Skeletal muscle satellite cell (primary cell): Measurements from ENCODE around the gene BRAP. TPM values are rescaled to one million over a fixed set of nuclear protein-coding genes. Genes with fewer than 3 reads are reported as not detected.
"Not testable (repeated sequence)": the region's sequence is repeated elsewhere in the genome, so short reads cannot be mapped to it uniquely, and the experiment has no call there.

Experiments
- H3K27me3 ChIP-seq: 2 replicates; pipeline ENCODE4 v1.7.0; 2013; ENCODE audit warnings: low read length; ENCODE audit not compliant: control insufficient read depth, insufficient read depth
- H3K36me3 ChIP-seq: 2 replicates; pipeline ENCODE4 v1.7.0; 2013; ENCODE audit warnings: mild to moderate bottlenecking, control low read depth, low read length; ENCODE audit not compliant: insufficient read depth
- H3K4me1 ChIP-seq: 2 replicates; pipeline ENCODE4 v1.7.0; 2013; ENCODE audit warnings: low read length; ENCODE audit not compliant: control insufficient read depth, insufficient read depth
- H3K4me2 ChIP-seq: 2 replicates; pipeline ENCODE4 v1.7.0; 2013; ENCODE audit warnings: mild to moderate bottlenecking, low read length
- H3K4me3 ChIP-seq: 2 replicates; pipeline ENCODE4 v1.7.0; 2013; ENCODE audit warnings: low read length
- H3K9ac ChIP-seq: 2 replicates; pipeline ENCODE4 v1.7.0; 2013; ENCODE audit warnings: mild to moderate bottlenecking, low read depth, low read length, moderate library complexity
- H3K9me3 ChIP-seq: replicated peaks from 2 replicates; pipeline ENCODE4 v1.7.0; 2013; ENCODE audit warnings: mild to moderate bottlenecking, control low read depth, low read length
- total RNA-seq: library from RNA; depleted of rRNA; stranded (reverse); fragments of >200 nt; gene quantifications from 2 replicates; pipeline ENCODE4 v1.2.3, GENCODE V29; 2012; rRNA removed

The BRAP gene
- total RNA-seq: 14.4 and 15.7 TPM in 2 replicates

- peaks cover 18% of the 10 kb centered on the region for H3K4me1 ChIP-seq
- H3K36me3 ChIP-seq: peaks cover 22% of the 10 kb centered on the region
- H3K27me3 ChIP-seq: no peaks in the 10 kb centered on the region
- peak within 1 kb of the TSS; percentile 94 for H3K9ac ChIP-seq
- no peaks in the 10 kb centered on the region for H3K9me3 ChIP-seq
- peak within 1 kb of the TSS; percentile 91 for H3K4me2 ChIP-seq
- peak within 1 kb of the TSS; percentile 82 for H3K4me3 ChIP-seq
These were observed at the start of gene BRAP, which contains the start of gene ACAD10 for GRCh38 chr12:111685811-111686573. BRAP (minus strand) TSS chr12:111685956; CDS start chr12:111685792, 164 bp downstream. ACAD10 (plus strand) TSS chr12:111686053; CDS start chr12:111692710, 6,657 bp downstream.

DNA sequence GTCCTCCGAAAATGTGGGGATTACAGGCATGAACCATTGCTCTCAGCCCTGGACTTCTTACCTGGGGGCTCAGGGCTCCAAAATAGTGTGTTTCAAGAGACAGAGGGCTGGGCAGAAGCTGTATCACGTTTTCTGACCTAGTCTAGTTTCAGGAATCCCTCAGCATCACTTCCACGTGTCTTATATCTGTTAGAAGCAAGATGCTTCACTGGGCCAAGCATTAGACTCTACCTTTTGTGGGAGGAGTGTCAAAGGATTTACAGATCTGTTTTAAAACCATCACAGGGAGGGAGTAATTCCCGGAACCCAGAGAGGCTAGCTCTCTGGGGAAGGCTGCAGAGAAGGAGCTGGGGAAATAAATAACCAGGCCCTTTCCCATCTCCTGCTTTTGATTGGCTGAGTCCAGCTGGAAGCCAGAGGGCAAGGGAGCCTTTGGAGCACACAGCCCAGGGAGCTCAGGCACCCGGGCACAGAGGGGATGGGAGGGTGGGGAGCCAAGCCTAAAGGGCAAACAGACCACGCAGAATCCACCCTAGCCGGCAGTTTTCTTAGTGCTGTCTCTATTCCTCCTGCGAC lies 47.7 kb upstream of the BRAP start:
- H3K36me3 ChIP-seq: peaks cover 7% of the 10 kb centered on the region

GRCh38 chr12:111732786-111733185 lies 47.0 kb upstream of the BRAP start:
- no peak overlapping the region for H3K4me2 ChIP-seq
- H3K9me3 ChIP-seq: no peaks in the 10 kb centered on the region
- H3K4me1 ChIP-seq: no peaks in the 10 kb centered on the region
- H3K4me3 ChIP-seq: no peak overlapping the region
- no peak overlapping the region for H3K9ac ChIP-seq
- H3K27me3 ChIP-seq: no peaks in the 10 kb centered on the region
- H3K36me3 ChIP-seq: peaks cover 11% of the 10 kb centered on the region

More for the DNA sequence above, 47.7 kb upstream of the BRAP start:
- H3K4me1 ChIP-seq: no peaks in the 10 kb centered on the region
- no peak overlapping the region for H3K9ac ChIP-seq
- H3K27me3 ChIP-seq: no peaks in the 10 kb centered on the region
- H3K4me2 ChIP-seq: no peak overlapping the region
- no peak overlapping the region for H3K4me3 ChIP-seq
- H3K9me3 ChIP-seq: no peaks in the 10 kb centered on the region

GRCh38 chr12:111730420-111730819 lies 44.7 kb upstream of the BRAP start:
- Histone ChIP-seq H3K36me3 (peaks cover 7% of the 10 kb centered on the region), H3K9me3 (no peaks in the 10 kb centered on the region)

DNA sequence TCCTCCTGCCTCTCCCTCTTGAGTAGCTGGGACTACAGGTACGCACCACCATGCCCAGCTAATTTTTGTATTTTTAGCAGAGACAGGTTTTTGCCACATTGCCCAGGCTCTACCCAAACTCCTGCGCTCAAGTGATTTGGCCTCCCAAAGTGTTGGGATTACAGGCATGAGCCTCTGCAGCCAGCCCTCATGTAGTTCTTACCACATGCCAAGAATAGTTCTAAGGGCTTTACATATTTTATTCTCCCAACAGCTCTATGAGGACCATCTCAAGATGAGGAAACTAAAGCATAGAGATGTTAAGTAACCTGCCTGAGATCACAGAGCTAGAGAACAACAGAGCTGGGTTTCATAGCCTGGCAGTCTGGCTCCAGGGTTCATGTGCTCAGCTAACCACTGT lies 43.0 kb upstream of the BRAP start:
- H3K4me2 ChIP-seq: no peak overlapping the region
- H3K4me3 ChIP-seq: no peak overlapping the region
- H3K9me3 ChIP-seq: no peaks in the 10 kb centered on the region
- H3K36me3 ChIP-seq: peaks cover 7% of the 10 kb centered on the region
- H3K27me3 ChIP-seq: no peaks in the 10 kb centered on the region
- H3K9ac ChIP-seq: no peak overlapping the region
- H3K4me1 ChIP-seq: no peaks in the 10 kb centered on the region

More at GRCh38 chr12:111730420-111730819, 44.7 kb upstream of the BRAP start:
- H3K4me1 ChIP-seq: no peaks in the 10 kb centered on the region
- H3K4me2 ChIP-seq: no peak overlapping the region
- no peaks in the 10 kb centered on the region for H3K27me3 ChIP-seq
- H3K4me3 ChIP-seq: no peak overlapping the region
- H3K9ac ChIP-seq: no peak overlapping the region

GRCh38 chr12:111723646-111724360 lies 38.0 kb upstream of the BRAP start:
- H3K4me1 ChIP-seq, H3K9ac ChIP-seq, H3K4me3 ChIP-seq, H3K27me3 ChIP-seq, H3K9me3 ChIP-seq, H3K4me2 ChIP-seq, H3K36me3 ChIP-seq: not testable (repeated sequence)

DNA sequence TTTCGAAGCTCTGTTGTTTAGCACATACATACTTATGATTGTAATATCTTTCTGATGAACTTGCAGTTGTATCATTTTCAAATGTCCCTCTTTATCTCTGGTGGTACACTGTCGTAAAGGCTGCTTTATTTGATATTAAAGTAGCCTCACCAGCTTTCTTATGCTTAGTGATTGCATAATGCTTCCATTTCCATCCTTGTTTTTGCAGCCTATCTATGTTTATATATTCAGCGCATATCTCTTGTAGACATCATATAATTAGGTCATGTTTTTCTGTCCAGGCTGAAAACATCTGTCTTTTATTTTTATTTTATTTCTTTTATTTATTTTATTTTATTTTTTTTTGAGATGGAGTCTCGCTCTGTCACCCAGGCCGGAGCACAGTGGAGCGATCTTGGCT lies 34.7 kb upstream of the BRAP start:
- H3K9me3 ChIP-seq: no peaks in the 10 kb centered on the region
- H3K4me3 ChIP-seq: no peak overlapping the region
- no peaks in the 10 kb centered on the region for H3K27me3 ChIP-seq
- H3K4me2 ChIP-seq: no peak overlapping the region
- no peak overlapping the region for H3K9ac ChIP-seq
- H3K4me1 ChIP-seq: no peaks in the 10 kb centered on the region
- peaks cover 9% of the 10 kb centered on the region for H3K36me3 ChIP-seq

- not testable (repeated sequence) for H3K27me3 ChIP-seq, H3K4me2 ChIP-seq, H3K9ac ChIP-seq, H3K9me3 ChIP-seq, H3K4me1 ChIP-seq, H3K4me3 ChIP-seq
- H3K36me3 ChIP-seq: peaks cover 16% of the 10 kb centered on the region
These were observed 33.6 kb upstream of the BRAP start for GRCh38 chr12:111719316-111719715.

DNA sequence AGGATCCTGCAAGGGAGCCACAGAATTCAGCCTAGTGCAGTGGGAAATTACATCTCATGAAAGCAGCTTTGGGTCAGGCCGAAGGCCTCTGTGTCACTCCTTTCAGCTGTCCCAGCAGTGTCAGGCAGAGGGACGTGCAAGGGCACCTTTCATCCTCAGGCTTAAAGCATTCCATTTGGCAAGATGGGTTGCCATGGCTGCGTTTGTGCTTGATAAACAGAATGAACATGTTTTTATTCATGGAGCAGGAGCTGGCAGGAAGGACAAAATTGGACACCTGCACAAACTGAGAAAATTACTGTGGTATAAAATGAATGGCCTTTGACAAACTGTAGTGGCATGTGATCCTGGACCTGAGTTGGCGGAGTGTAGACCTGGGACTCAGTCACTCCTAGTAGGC lies 29.5 kb upstream of the BRAP start:
- H3K4me2 ChIP-seq: no peak overlapping the region
- H3K4me1 ChIP-seq: no peaks in the 10 kb centered on the region
- no peaks in the 10 kb centered on the region for H3K9me3 ChIP-seq
- no peaks in the 10 kb centered on the region for H3K27me3 ChIP-seq
- H3K9ac ChIP-seq: no peak overlapping the region
- H3K36me3 ChIP-seq: peaks cover 29% of the 10 kb centered on the region
- no peak overlapping the region for H3K4me3 ChIP-seq

DNA sequence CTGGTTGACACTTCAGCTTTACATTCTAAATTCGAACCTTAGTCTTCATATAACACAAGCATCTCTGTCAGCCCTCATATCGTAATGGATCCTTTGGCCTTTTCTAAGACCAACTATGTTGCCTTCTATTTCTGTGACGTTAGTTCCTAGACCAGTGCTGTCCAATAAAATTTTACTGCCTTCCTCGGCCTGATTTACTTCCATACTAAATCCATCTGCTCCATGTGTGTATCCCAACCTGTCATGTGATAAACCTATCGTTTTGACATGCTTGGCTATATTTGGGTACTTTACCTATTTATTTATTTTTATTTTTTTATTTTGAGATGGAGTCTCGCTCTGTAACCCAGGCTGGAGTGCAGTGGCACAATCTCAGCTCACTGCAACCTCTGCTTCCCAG lies 20.4 kb upstream of the BRAP start:
- no peak overlapping the region for H3K4me3 ChIP-seq
- H3K4me2 ChIP-seq: no peak overlapping the region
- H3K36me3 ChIP-seq: peaks cover 20% of the 10 kb centered on the region
- H3K4me1 ChIP-seq: no peaks in the 10 kb centered on the region
- no peak overlapping the region for H3K9ac ChIP-seq
- no peaks in the 10 kb centered on the region for H3K27me3 ChIP-seq
- no peaks in the 10 kb centered on the region for H3K9me3 ChIP-seq

GRCh38 chr12:111705672-111706071 lies 19.9 kb upstream of the BRAP start:
- H3K4me2 ChIP-seq: no peak overlapping the region
- no peaks in the 10 kb centered on the region for H3K9me3 ChIP-seq
- no peaks in the 10 kb centered on the region for H3K4me1 ChIP-seq
- H3K9ac ChIP-seq: no peak overlapping the region
- no peak overlapping the region for H3K4me3 ChIP-seq
- H3K27me3 ChIP-seq: no peaks in the 10 kb centered on the region
- peaks cover 17% of the 10 kb centered on the region for H3K36me3 ChIP-seq
